Cerebellar nuclear complex (tissue), 1 donor: Measurements from ENCODE around the gene TLE3.

Experiments
- DNase-seq, 2 experiments: peaks; one replicate each; lab custom pipeline; 2025; lab: John Stamatoyannopoulos, UW

TLE3 gene

DNA sequence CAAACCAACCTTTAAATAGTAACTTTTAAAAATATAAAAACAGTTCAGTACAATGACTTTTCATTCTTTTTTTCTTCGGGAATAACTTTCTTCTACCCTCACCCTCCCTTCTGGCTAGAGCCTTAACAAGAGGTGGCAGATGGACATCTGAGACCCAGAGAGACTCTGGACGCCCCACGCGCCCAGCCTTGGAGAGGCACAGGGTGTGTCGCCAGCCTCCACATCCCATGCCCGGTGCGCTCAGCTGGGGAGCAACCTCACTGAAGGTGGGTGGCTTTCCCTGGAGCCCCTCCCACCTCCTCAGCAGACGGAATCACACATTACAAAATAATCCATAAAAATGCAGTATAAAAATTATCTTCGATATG is 49.5 kb downstream of the TLE3 start:
- DNase-seq: no peak

DNA sequence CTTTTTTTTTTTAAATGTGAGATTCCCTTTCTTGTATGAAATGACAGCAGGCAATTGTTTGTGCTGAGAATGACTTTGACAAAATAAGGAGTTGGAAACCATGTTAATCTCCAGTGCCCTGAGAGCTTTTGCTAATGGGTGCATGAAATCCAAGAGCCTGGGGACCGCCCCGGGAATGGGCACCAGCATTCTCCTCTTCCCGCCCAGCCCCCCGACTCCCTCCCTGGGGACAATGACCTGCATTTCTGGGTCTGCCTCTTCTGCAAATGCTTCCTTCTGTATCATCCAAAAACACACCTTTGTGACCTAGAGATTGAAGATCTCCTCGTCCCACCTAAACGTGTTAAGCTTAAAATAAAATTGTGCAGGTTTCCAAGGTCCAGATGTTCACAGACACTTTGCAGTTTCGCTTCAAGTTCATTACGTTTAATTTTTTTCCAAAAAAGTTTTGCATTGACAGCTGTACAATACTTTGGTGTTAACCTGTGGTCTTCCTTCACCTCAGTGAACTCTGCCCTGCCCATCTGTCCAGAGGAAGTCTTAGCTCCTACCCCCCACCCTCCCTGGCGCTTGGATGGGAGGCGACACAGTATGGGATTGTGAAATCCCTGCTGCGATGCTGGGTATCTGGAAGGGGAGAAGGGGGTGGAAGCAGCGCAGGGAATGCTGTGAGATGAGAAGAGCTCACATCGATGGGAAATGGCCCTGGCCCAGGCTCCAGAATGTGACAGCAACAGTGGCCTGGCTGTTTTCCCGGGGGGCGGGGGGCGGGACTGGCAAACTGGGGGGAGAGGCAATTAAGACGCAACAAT is 50.1 kb downstream of the TLE3 start:
- DNase-seq: no peak

DNA sequence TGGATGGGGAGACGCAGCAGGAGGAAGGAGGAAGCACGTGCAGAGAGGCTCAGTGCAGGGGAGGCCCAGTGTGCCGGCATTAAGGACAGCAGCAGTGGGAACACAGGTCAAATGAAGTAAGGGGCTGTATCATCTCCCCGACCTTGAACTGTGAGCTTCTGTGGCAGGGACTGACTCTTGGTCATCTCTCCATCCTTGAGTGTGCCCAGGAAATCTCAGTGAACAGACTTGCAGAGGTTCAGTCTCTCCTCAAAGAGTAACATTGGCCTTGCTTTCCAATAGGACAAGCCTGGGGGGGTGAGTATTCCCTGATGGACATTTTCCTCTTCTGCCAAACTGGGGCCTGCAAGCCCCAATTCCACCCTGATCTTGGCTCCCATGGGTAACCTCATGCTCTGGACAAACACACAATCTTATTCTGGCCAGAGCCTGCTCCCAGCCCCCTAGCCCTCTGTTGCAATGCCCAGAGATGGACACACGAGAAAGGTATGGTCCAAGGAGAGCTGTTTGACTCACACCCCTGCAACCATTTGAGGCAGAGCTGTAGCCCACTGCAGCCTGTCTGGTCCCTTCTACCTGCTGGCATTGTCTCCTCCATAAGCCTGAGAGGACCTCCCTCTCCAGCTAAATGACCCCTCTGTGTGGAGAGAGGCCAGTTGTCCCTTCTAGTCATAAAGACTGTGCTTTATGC is 50.9 kb downstream of the TLE3 start:
- DNase-seq: no peak

DNA sequence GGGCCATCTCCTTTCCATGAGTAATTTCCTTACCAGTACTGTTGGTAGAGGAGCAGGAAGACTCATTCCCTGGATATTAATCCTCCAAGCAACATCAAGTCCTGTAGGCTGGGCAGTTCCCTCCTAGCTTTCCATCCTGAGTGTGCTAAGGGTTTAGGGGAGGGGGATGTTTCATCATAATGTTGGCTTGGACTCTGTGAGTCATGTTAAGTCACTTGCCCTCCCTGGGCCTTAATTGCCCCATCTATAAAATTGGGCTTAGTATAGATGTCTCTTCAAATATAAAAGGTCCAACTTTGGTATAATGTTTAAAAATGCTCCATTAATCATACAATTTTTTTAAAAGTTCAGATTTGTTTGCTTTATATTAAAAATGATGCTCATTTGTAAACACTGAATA is 52.7 kb downstream of the TLE3 start:
- no peak for DNase-seq

DNA sequence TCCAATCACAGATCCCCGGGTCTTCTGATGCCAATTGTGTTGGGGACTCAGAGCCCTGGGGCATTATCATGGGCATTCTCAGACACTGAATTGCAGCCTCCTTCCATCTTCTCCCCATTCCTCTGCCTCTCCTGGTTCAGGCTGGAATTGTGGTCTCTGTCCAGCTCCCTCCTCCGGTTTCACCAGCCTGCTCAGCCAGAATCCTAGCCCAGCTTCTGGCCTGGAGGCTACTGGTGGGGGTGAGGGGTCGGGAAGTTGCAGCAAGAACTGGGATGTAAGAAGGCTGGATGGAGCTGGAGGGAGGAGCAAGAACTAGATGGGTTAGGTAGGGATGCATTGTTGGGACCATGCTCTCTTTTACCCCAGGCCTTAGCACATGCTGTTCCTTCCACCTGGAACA is 53.5 kb downstream of the TLE3 start:
- DNase-seq: no peak

DNA sequence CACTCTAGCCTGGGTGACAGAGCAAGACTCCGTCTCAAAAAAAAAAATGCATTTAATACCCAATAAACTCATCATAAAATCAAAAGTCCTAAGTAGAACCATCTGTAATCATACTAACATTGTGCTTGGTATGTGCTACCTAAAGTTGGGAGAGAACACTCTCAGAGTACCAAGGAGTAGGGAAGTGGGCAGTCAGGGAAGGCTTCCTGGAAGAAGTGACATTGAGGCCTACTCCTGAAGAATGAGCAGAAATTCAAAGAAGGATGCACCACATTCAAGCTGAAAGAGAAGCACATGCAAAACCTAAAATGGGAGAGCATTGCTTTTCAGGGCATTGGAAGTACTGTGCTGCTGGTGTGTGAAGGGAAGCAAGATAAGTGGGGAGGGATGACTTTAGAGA is 54.1 kb downstream of the TLE3 start:
- no peak for DNase-seq

DNA sequence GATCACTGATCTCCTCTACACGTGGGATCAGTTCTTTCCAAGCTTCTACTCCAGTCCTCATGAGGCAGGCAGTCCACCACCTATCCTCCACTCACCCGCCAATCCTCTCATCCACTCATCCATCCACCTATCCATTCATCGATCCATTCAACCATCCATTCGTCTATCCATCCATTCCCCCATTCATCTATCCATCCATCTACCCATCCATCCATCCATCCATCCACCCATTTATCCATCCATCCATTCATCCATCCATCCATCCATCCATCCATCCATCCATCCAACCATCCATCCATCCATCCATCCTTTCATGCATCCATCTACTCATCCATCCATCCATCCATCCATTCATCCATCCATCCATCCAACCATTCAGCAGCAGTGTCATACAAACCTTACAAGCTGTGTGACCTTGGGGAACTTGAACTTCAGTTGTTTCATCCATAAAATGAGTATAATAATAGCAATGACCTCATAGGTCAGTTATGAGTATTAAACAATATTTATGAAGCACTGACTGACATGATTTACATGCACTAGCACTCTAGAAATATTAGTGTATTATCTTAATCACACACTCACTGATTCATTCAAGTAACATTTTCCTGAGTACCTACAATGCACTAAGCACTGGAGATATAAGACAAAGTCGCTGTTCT is 55.0 kb downstream of the TLE3 start:
- no peak for DNase-seq

DNA sequence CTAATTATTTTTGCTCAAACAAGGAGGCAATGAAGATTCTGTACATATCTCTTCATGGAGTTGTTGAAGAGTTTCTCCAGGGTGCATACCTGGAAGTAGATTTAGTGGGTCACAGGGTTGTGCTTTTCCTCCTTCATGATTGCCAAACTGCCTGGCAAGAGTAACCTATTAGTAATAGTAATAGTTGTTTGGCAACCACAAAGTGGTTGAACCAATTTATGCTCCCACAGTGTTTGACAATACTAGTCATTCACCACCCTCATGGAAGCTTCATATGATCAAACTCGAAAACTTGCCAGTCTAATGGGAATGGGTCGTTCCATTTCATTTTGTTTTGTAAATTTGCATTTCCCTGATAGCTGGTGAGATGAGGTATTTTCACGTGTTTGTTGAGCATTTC is 57.8 kb downstream of the TLE3 start:
- DNase-seq: no peak

DNA sequence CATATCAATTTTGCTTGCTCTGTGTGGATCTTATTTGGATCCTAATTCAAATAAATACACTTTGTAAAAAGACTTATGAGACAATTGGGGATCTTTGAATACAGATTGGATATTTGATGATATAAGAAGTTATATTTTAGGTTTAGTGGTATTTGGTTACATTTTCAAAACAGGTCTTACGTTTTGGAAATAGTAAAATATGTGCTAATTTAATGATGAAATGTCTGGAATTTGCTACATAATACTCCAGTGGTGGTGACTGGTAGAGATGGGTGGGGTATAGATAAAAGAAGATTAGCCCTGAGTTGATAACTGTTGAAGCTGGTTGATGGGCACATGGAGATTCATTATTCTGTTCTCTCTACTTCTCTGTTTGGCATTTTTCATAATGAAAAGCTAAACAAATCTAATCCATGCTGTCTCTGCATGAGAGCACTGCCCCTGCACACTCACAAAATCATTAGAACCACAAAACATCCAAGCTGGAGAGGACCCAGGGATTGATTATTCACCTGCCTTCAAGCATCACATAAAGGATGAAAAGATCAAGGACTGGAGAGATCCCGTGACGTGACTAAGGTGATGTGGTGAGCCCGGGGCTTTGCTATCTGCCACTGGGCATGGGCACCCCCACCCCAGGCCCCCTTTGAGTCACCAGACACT is 58.9 kb downstream of the TLE3 start:
- no peak for DNase-seq

DNA sequence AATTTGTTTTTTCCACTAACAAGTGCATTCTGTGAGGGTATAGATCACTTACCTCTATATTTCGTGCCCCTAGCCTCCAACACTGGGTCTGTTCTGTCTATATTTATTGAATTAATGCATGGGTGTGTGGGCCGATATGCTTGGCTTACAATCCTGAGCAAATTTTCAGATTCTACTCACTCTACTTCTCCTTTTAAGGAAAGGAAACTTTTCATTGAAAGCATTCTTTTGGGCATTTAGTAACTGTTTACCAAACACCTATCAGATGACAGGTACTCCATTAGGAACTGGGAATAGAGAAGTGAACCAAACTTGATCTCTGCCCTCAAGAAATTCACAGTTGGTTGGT is 60.5 kb downstream of the TLE3 start:
- DNase-seq: no peak

DNA sequence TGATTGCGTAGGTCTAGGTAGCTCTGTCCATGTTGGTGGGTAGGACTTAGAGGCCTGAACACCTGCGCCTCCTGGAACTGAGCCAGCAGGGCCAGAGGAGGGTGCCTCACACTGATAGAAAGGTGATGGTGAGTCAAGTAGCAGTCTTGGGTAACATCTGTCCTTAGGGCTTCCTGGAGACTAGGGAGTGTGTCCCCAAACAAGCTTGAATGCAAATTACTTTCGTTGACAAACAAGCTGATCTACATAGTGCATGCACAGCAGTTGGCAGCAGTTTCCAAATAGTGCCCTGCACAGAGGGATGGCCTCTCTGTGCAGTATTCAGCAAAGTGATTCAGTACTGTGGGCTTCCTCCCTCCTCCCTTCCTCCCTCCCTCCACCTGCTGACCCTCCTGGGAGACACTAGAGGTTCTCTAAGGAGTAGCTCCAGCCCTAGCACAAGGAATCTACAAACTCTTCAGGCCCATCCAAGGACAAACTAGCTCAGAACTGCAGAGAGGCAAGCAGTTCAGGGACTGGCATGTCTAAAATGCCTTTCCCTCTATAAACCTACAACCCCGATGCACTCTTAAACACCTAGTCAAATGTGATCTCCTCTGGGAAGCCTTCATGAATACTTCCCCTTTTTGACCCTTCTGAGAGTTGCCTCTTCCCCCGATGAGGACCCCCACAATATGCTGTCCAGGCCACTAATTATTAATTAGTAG is 61.0 kb downstream of the TLE3 start:
- no peak for DNase-seq

DNA sequence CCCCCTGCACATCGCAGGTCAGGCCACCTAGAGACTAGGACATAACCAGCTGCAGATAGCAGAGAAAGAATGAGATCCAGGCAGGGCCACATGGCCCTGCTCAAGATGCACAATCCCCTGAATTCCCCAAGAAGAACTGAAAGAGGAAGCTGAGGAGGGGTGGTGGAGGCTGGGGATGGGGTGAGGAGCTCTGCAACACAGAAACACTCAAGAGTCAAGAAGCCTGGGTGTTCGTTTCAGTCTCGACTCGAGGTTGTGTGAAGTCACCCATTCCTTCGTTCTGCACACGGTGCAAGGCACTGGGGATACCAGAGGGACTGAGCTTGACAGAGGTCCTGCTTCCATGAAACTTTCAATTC is 62.0 kb downstream of the TLE3 start:
- DNase-seq: no peak

DNA sequence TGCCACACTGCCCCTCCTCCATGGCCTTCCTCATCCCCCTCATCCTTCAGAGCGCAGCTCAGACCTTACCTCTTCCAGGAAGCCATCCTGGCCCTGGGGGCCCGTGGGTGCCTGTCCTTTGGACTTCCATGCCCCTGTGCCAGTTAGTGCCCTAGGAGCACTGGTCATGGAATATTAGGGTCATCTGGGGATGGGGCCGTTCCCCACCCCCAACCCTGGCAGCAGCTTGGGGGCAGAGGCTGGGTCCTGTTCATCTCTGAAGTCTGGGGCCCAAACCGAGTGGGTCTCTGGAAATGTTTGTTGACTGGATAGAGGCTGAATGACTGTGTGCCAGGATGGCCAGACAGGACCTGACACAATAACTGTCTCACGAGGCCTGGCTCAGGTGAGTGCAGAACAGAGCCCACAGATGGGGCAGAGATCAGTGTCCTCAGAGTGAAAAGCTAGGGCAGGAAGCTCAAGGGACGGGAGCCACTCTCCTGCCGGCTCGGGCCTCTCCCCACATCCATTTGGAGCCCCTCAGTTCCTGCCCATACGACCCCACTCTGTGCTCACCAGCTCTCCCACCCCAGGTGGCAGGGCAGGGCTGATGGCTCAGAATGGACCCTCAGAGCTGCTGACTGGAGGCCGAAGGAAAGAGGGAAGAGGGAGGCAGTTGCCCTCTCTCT is 62.5 kb downstream of the TLE3 start:
- DNase-seq: no peak

DNA sequence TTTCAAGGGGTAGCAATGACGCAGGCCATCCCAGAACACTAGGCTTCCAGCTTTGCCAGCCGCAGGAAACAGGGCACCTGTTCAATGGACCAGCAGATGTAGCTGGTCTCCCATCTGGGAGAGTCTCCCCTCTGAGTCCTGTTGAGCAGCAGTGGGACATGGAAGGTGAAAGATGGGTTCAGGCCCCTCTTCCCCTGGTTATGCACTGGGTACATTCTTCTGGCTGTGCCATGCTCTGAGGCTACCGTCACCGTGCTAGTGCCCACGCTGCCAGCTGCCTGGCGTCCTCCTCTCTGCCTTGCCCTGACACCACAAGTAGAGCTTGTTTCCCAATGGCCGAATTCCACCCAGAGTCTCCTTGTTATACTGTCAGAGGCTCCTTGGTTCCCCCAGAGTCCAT is 63.1 kb downstream of the TLE3 start:
- DNase-seq: no peak

DNA sequence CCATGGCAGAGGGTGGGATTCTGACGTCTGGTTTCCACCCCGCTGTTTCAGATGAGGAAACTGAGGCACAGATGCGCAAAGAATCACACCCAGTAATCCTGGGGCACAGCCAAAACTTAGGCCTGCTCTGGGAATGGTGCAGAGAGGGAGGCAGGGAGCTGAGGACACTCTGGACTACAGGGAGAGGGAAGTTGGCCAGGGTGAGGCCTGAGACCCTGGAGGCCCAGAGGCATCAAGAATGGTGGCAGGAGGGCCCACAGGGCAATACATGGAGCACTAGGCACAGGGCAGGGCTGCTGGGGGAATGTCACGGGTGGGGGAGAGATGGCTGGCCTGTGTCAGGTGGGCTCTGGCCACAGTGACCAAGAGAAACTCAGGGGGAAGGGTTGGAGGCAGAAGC is 63.6 kb downstream of the TLE3 start:
- no peak for DNase-seq

DNA sequence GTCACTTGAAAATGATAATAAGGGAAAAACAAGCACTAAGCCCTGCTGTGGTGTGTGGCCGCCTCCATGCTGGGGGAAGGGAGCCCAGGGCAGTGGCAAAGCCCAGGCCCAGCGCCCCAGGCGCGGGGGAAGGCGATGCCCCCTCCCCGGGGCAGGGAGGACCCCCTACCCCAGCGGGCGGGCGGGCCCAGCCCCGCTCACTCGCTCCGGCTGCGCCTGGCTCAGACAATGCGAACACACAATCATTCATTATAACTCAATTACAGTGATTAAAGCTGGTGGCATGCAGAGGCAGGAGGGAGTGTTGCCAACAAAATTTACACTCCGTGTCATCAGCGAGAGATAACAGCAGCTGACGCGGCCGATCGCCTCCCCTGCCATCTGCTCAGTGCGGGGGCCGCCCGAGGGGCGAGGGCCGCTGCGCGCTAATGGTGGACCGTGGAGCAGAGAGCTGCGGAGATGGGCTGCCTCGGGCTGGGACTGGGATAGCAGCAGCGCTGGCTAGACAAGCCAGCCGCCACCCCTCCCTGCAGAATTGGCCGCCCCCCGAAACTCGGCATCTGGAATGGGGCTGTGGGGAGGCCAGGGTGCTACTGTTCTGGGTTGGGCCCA is 64.1 kb downstream of the TLE3 start:
- DNase-seq: no peak

DNA sequence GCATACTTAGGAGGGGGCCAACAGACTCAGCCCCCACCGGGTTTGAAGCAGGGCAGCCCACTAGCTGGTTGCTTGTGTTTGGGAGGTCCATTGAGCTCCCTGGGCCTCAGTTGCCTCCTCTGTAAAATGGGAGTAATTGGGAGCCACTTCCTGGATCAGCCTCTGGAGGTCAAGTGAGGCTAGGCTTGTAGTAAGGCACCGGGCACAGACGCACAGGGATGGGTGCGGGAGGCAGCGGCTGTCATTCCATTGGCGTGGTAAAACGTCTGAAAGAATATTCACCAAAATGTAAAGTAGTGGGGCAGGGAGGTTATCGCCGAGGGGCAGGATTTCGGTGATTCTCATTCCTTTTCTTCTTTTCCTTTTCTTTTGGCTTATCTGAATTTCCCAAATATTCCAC is 64.6 kb downstream of the TLE3 start:
- no peak for DNase-seq

DNA sequence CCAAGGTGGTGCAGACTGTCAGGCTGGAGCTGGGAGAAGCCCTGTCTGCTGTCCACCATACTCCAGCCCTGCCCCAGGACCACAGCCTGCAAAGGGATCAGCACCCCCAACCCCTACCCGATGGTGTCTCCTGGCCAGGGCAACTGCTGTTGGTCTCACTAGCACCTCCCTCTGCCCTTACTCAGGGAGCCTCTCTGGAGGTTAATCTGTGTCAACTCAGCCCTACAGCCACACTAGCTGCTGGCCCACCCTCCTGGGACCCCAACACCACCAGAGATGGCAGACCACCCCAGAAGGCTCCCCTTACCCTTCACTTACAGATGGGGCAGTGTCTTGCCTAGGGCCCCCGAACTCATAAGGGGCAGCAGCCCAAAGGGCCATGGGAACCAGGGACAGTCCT is 65.2 kb downstream of the TLE3 start:
- DNase-seq: no peak

DNA sequence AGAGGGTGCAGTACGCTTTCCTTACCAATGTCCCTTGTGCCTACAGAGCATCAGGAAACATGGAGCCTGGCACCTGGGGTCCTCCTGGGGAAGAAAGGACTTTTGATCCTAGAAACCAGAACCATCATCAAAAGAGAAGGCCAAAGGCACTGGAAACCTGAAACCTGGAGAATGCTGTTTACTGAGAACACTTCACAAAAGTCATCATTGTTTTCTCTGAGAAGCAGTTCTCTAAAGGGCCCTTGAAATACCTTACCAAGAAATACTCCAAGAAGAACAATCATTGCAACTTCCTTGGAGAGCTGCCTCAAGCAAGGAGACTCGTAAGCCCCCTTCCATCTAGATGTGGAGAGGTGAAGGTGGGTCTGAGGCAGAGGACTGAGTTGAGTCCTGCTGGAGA is 66.0 kb downstream of the TLE3 start:
- DNase-seq: no peak

DNA sequence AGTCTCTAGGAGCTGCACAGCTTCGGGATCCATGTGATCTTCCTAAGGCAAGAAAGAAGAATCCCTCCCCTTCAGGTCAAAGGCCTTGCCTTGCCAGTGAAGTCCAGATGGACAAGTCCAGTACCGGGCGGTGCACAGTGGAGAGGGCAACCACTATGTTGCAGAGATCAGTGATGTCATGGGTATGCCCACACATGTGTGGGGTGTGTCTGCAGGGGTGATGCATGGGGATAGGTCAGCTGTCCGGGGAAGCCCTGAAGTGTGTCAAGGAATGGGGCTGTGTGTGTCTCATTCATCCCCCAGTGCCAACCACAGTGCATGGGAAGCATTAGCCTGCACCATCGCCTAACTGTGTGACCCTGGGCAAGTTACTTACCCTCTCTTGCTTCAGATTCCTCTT is 66.5 kb downstream of the TLE3 start:
- no peak for DNase-seq

DNA sequence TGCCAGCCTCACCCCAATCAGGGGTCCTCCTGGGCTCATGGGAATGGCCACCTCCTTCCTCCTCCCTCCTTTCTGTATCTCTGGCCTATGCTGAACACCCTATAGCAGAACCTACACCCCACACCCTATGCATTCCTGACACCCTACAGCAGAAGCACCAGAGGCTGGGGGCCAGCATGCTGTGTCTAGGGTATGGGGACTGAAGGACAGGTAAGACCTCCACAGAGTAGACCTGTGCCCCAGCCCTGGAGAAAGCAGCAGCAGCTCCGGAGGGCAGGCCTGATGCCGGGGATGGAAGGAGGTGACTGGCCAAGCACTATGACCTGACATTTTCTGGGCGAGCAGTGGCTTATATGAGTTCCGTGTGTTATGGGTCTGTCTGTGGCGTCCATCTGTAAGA is 66.9 kb downstream of the TLE3 start:
- no peak for DNase-seq
